K562 (cell line): ENCODE data around the gene AFF1. TPM values are rescaled to one million over a fixed set of nuclear protein-coding genes. Genes with fewer than 3 reads are reported as not detected.
A peak's percentile ranks its signal among the peaks of the same experiment; 100 is the strongest.

ENCODE experiments used
- ATAC-seq: fragments of 200-7000 bp; cut with Tn5 transposase; 3 replicates; pipeline ENCODE4 v1.9.1; 2020; ENCODE audit warnings: moderate library complexity
- BruUV-seq: library from RNA; stranded (reverse); fragments of 400-500 nt; replicated peaks from 2 replicates; lab custom pipeline; 2021; lab: Mats Ljungman, UMichigan
- CTCF ChIA-PET: fragments of 300-600 bp; formaldehyde crosslinking; extraction: SDS; loops from one replicate; lab custom pipeline; 2021; ENCODE audit warnings: low intra/inter-chr PET ratio; lab: Yijun Ruan, JAX
- POLR2A ChIA-PET: fragments of 300-600, 350-650 bp; sonication (Branson Sonifier 250); formaldehyde crosslinking; extraction: SDS; loops from one replicate; lab custom pipeline; 2021; ENCODE audit warnings: antibody characterized with exemption, inconsistent platforms; lab: Yijun Ruan, JAX
- DNase-seq, 4 experiments: peaks; one replicate each; pipeline versions ENCODE4 v3.0.0 to v3.0.0-alpha.2; 2011 to 2018; ENCODE audit warnings: low spot score in 3 of 4, mixed read lengths in 3 of 4; ENCODE audit errors: extremely low read depth in 1 of 4
- FAIRE-seq: peaks from 2 replicates; lab custom pipeline; 2011; peaks lifted over from hg19 to GRCh38; lab: Jason Lieb, UNC
- H2AFZ ChIP-seq: 2 replicates; pipeline ENCODE4 v1.6.0; 2011; ENCODE audit warnings: low read depth, low read length, control low read depth, inconsistent platforms
- H3K27ac ChIP-seq: fragments of 200-600 bp; 3 replicates; pipeline ENCODE4 v1.8.0; 2011; ENCODE audit warnings: low read depth, mild to moderate bottlenecking, control low read depth, inconsistent platforms, low read length, moderate library complexity, mixed read lengths; ENCODE audit errors: extremely low read depth
- H3K27me3 ChIP-seq, 2 experiments: fragments of 300-600 bp in 1 of 2; 2 replicates in 1 of 2; 3 replicates in 1 of 2; pipeline versions ENCODE4 v1.6.0 to v1.8.0; 2011; ENCODE audit warnings: inconsistent platforms in 2 of 2, low read length in 2 of 2, mild to moderate bottlenecking in 1 of 2, mixed read lengths in 1 of 2, moderate library complexity in 1 of 2; ENCODE audit not compliant: control insufficient read depth in 2 of 2, insufficient read depth in 2 of 2
- H3K36me3 ChIP-seq: fragments of 300-600 bp; 3 replicates; pipeline ENCODE4 v1.8.0; 2011; ENCODE audit warnings: mild to moderate bottlenecking, low read length, inconsistent platforms; ENCODE audit not compliant: control insufficient read depth, insufficient read depth
- H3K4me1 ChIP-seq, 2 experiments: fragments of 200-600 bp in 1 of 2; replicated peaks in 1 of 2; 2 replicates in 1 of 2; 3 replicates in 1 of 2; pipeline versions ENCODE4 v1.5.1 to v1.8.0; 2011; ENCODE audit warnings: inconsistent platforms in 2 of 2, low read length in 2 of 2, mild to moderate bottlenecking in 1 of 2, mixed read lengths in 1 of 2, moderate library complexity in 1 of 2; ENCODE audit not compliant: control insufficient read depth in 2 of 2, insufficient read depth in 2 of 2
- H3K4me2 ChIP-seq: 2 replicates; pipeline ENCODE4 v1.6.1; 2011; ENCODE audit warnings: low read length, control low read depth, inconsistent platforms, mixed read lengths; ENCODE audit not compliant: insufficient read depth
- H3K4me3 ChIP-seq: fragments of 200-600 bp; sonication (generic), shearing (Covaris generic); 2 replicates; pipeline ENCODE4 v1.5.1; 2016; ENCODE audit warnings: control low read depth, inconsistent platforms
- H3K79me2 ChIP-seq: fragments of 200-600 bp; 3 replicates; pipeline ENCODE4 v1.8.0; 2011; ENCODE audit warnings: low read length, inconsistent platforms; ENCODE audit not compliant: control insufficient read depth, insufficient read depth
- H3K9ac ChIP-seq, 2 experiments: 2 replicates each; pipeline versions ENCODE4 v1.6.0 to v1.6.1; 2011; ENCODE audit warnings: low read depth in 2 of 2, low read length in 2 of 2, control low read depth in 1 of 2, inconsistent platforms in 1 of 2, mild to moderate bottlenecking in 1 of 2, mixed read lengths in 1 of 2; ENCODE audit not compliant: insufficient read depth in 1 of 2
- H3K9me1 ChIP-seq: one replicate; pipeline ENCODE4 v1.6.0; 2011; ENCODE audit warnings: inconsistent platforms, mild to moderate bottlenecking, low read length, moderate library complexity; ENCODE audit not compliant: control insufficient read depth, insufficient read depth
- H3K9me3 ChIP-seq: replicated peaks from 2 replicates; pipeline ENCODE4 v1.5.1; 2011; ENCODE audit warnings: low read depth, low read length, inconsistent platforms; ENCODE audit not compliant: control insufficient read depth, insufficient read depth
- H4K20me1 ChIP-seq: replicated peaks from 2 replicates; pipeline ENCODE4 v1.6.1; 2011; ENCODE audit warnings: low read length, inconsistent platforms, mixed read lengths; ENCODE audit not compliant: control insufficient read depth, insufficient read depth
- HMG20A ChIP-seq: fragments of 450-650 bp; formaldehyde crosslinking; conservative IDR thresholded peaks from 2 replicates; pipeline ENCODE4 v1.4.0; 2020; ENCODE audit warnings: mild to moderate bottlenecking, mixed read lengths
- HNRNPLL ChIP-seq: fragments of 200-400 bp; formaldehyde crosslinking; IDR thresholded peaks from 2 replicates; pipeline ENCODE4 v1.6.1; 2017; ENCODE audit warnings: low read length, low read depth, mild to moderate bottlenecking; ENCODE audit not compliant: poor library complexity, severe bottlenecking
- MGA ChIP-seq: fragments of 450-650 bp; IDR thresholded peaks from 2 replicates; pipeline ENCODE4 v1.6.1; 2016; ENCODE audit warnings: mild to moderate bottlenecking, moderate library complexity
- RBM14 ChIP-seq: fragments of 200-400 bp; formaldehyde crosslinking; IDR thresholded peaks from 2 replicates; pipeline ENCODE4 v1.6.1; 2018; ENCODE audit warnings: low read depth, mild to moderate bottlenecking, low read length, moderate library complexity, borderline replicate concordance; ENCODE audit not compliant: insufficient read depth
- TAF9B ChIP-seq: fragments of 450-650 bp; IDR thresholded peaks from 2 replicates; pipeline ENCODE4 v1.6.1; 2018; ENCODE audit warnings: mild to moderate bottlenecking; ENCODE audit not compliant: partially characterized antibody
- THRB ChIP-seq: fragments of 450-650 bp; formaldehyde crosslinking; conservative IDR thresholded peaks from 2 replicates; pipeline ENCODE4 v1.4.0; 2022; ENCODE audit warnings: mild to moderate bottlenecking, missing genetic modification characterization
- ZNF408 ChIP-seq: fragments of 250-450 bp; sonication (Bioruptor Pico); IDR thresholded peaks from 2 replicates; pipeline ENCODE4 v1.4.0; 2020; ENCODE audit warnings: low read depth, mild to moderate bottlenecking, moderate library complexity
- WGBS: fragments of 100-300 bp; shearing (Covaris generic); methylation state at CpG from one replicate; pipeline ENCODE4 v1.1.6; 2016; ENCODE audit warnings: low coverage, mixed read lengths; ENCODE audit not compliant: insufficient coverage; ENCODE audit errors: missing lambda C conversion rate; 5-methylcytosine and 5-hydroxymethylcytosine counted together
- in situ Hi-C: fragments of 300-500 bp; cut with MboI; formaldehyde crosslinking; loops from 4 replicates; pipeline ENCODE4 v1.15.0; 2018; ENCODE audit warnings: inconsistent platforms, mixed read lengths
- intact Hi-C: fragments of 100-400 bp; cut with micrococcal nuclease; formaldehyde crosslinking; loops from 2 replicates; pipeline ENCODE4 v1.14.2; 2022
- polyA plus RNA-seq, 8 experiments: library from polyadenylated mRNA; depleted of rRNA in 4 of 8; stranded (reverse) in 5 of 8; unstranded in 3 of 8; fragments of >200 nt; fragmentation: Nextera tagmentation in 2 of 8; fragmentation: Illumina TruSeq in 1 of 8; extraction: Ambion mirVana in 2 of 8; extraction: Trizol in 1 of 8; gene quantifications; 2 replicates each; pipeline versions ENCODE4 v1.2.1 to v1.2.3, GENCODE V29; 2011 to 2014; ENCODE audit warnings: inconsistent platforms in 1 of 8, missing spikeins in 1 of 8
- total RNA-seq, 7 experiments: library from RNA; depleted of rRNA in 6 of 7; stranded (reverse); fragments of >200 nt in 6 of 7; fragmentation: Illumina TruSeq in 2 of 7; extraction: Trizol in 2 of 7; gene quantifications; 2 replicates each; pipeline versions ENCODE4 v1.2.1 to v1.2.3, GENCODE V29; 2011 to 2021; ENCODE audit warnings: low replicate concordance in 1 of 7

AFF1 gene
- total and polyA plus RNA-seq, 9 of the 15 experiments (the other 6 are each of a cell fraction or from before 2014, with no cell fraction given) = 4.1 to 47.5 (median 17.2) TPM

- H3K79me2 ChIP-seq = no peaks in the 10 kb centered on the region
- ChIA-PET POLR2A (no interaction called here), CTCF (no interaction called here)
- H3K27ac ChIP-seq = no peak within 1 kb of the TSS
- WGBS = 6% methylated on average over 65 of the region's 84 CpGs
- no peaks in the 10 kb centered on the region for H3K9me1 ChIP-seq
- H4K20me1 ChIP-seq = no peaks in the 10 kb centered on the region
- H3K36me3 ChIP-seq = no peaks in the 10 kb centered on the region
- H3K4me2 ChIP-seq = peak within 1 kb of the TSS; percentile 76
- H3K27me3 ChIP-seq = peaks cover 0 to 4% of the 10 kb centered on the region in 2 experiments; a peak in 2 of 5 replicates
- intact Hi-C loops = no loop called here
- H3K4me1 ChIP-seq = peaks cover 6 to 10% of the 10 kb centered on the region in 2 experiments; a peak in 3 of 5 replicates
- FAIRE-seq (no peak), ATAC-seq (peak; percentile 86), DNase-seq (peak; percentile 40 to 56 (median 48))
- in situ Hi-C loops = loop anchor here (5.0 to 10.0 kb wide), 2 partner anchors 240 to 953 kb away; no protein-coding TSS in a partner anchor
- peak within 1 kb of the TSS; percentile 57 to 90 for H3K9ac ChIP-seq
- no TSS peak for BruUV-seq
- H2AFZ ChIP-seq = peak within 1 kb of the TSS; percentile 93
- peak within 1 kb of the TSS; percentile 57 for H3K4me3 ChIP-seq
- H3K9me3 ChIP-seq = no peaks in the 10 kb centered on the region
- TF ChIP-seq MGA = peak; percentile 79
- no peak for TF ChIP-seq HNRNPLL
- TF ChIP-seq RBM14 = no peak
- no peak for TF ChIP-seq TAF9B
- no peak for TF ChIP-seq THRB (CRISPR knock-in tag)
- TF ChIP-seq ZNF408 = no peak
- no peak for TF ChIP-seq HMG20A (CRISPR knock-in tag)
Observed at GRCh38 chr4:86891762-86892635, 42.8 kb upstream of the AFF1 start, which contains the start of gene C4orf36. C4orf36 (minus strand) TSS chr4:86892422; CDS start chr4:86891520, 902 bp downstream.
